H9 (cell line): Measurements from ENCODE around the gene ZNF746. TPM values are rescaled to one million over a fixed set of nuclear protein-coding genes. Genes with fewer than 3 reads are reported as not detected.

Experiments
- DNase-seq: peaks from one replicate; pipeline ENCODE4 v3.0.0-alpha.2; 2017
- H2AFZ ChIP-seq: one replicate; pipeline ENCODE4 v1.6.1; 2013; ENCODE audit warnings: mild to moderate bottlenecking, low read length, control low read depth, moderate library complexity
- H2AK5ac ChIP-seq: 2 replicates; pipeline ENCODE4 v1.6.1; 2013; ENCODE audit warnings: low read length, control low read depth, mixed read lengths; ENCODE audit not compliant: insufficient read length
- H2BK120ac ChIP-seq: one replicate; pipeline ENCODE4 v1.6.1; 2013; ENCODE audit warnings: low read depth, mild to moderate bottlenecking, low read length, control low read depth, inconsistent platforms; ENCODE audit not compliant: poor library complexity, severe bottlenecking
- H2BK12ac ChIP-seq: 2 replicates; pipeline ENCODE4 v1.6.1; 2013; ENCODE audit warnings: low read length, control low read depth, mixed read lengths, low read depth; ENCODE audit not compliant: insufficient read length
- H2BK15ac ChIP-seq: 2 replicates; pipeline ENCODE4 v1.6.1; 2013; ENCODE audit warnings: low read depth, low read length, control low read depth
- H2BK20ac ChIP-seq: one replicate; pipeline ENCODE4 v1.6.1; 2013; ENCODE audit warnings: low read depth, mild to moderate bottlenecking, low read length, control low read depth, inconsistent platforms; ENCODE audit not compliant: poor library complexity, severe bottlenecking
- H2BK5ac ChIP-seq: 2 replicates; pipeline ENCODE4 v1.6.1; 2013; ENCODE audit warnings: low read length, control low read depth, mixed read lengths; ENCODE audit not compliant: insufficient read length
- H3K14ac ChIP-seq: 2 replicates; pipeline ENCODE4 v1.6.1; 2013; ENCODE audit warnings: low read length, control low read depth; ENCODE audit not compliant: insufficient read depth
- H3K18ac ChIP-seq: 2 replicates; pipeline ENCODE4 v1.6.1; 2013; ENCODE audit warnings: low read depth, mild to moderate bottlenecking, mixed read lengths, low read length, control low read depth; ENCODE audit not compliant: insufficient read length
- H3K23ac ChIP-seq: 2 replicates; pipeline ENCODE4 v1.6.1; 2013; ENCODE audit warnings: low read length, control low read depth, mixed read lengths, low read depth; ENCODE audit not compliant: insufficient read length
- H3K23me2 ChIP-seq: 2 replicates; pipeline ENCODE4 v1.6.1; 2013; ENCODE audit warnings: low read depth, mild to moderate bottlenecking, mixed read lengths, low read length, control low read depth; ENCODE audit not compliant: insufficient read length, poor library complexity, severe bottlenecking
- H3K27ac ChIP-seq: 2 replicates; pipeline ENCODE4 v1.5.1; 2013; ENCODE audit warnings: low read length, control low read depth, mixed read lengths, low read depth; ENCODE audit not compliant: insufficient read length
- H3K27me3 ChIP-seq: 2 replicates; pipeline ENCODE4 v1.6.1; 2013; ENCODE audit warnings: low read length, control low read depth, inconsistent platforms; ENCODE audit not compliant: insufficient read depth
- H3K4ac ChIP-seq: 2 replicates; pipeline ENCODE4 v1.6.1; 2013; ENCODE audit warnings: low read depth, mild to moderate bottlenecking, control low read depth, inconsistent platforms, low read length, moderate library complexity
- H3K4me1 ChIP-seq: 2 replicates; pipeline ENCODE4 v1.6.1; 2013; ENCODE audit warnings: low read length, control low read depth, inconsistent platforms; ENCODE audit not compliant: insufficient read depth
- H3K4me2 ChIP-seq: 2 replicates; pipeline ENCODE4 v1.6.1; 2013; ENCODE audit warnings: low read length, control low read depth, mixed read lengths; ENCODE audit not compliant: insufficient read length, insufficient read depth
- H3K56ac ChIP-seq: 2 replicates; pipeline ENCODE4 v1.6.1; 2013; ENCODE audit warnings: low read depth, mild to moderate bottlenecking, mixed read lengths, low read length, control low read depth; ENCODE audit not compliant: insufficient read length
- H3K79me1 ChIP-seq: 2 replicates; pipeline ENCODE4 v1.6.1; 2013; ENCODE audit warnings: low read depth, mild to moderate bottlenecking, moderate library complexity, low read length, control low read depth, inconsistent platforms; ENCODE audit not compliant: insufficient read depth, poor library complexity, severe bottlenecking
- H3K79me2 ChIP-seq: 2 replicates; pipeline ENCODE4 v1.6.1; 2013; ENCODE audit warnings: low read length, control low read depth, inconsistent platforms; ENCODE audit not compliant: insufficient read depth
- H3K9ac ChIP-seq: 2 replicates; pipeline ENCODE4 v1.6.1; 2013; ENCODE audit warnings: low read length, control low read depth, mixed read lengths; ENCODE audit not compliant: insufficient read length; ENCODE audit errors: extremely low read depth
- H3K9me3 ChIP-seq: one replicate; pipeline ENCODE4 v1.6.1; 2013; ENCODE audit warnings: low read depth, low read length, inconsistent platforms; ENCODE audit not compliant: control insufficient read depth
- H3T11ph ChIP-seq: one replicate; pipeline ENCODE4 v1.6.1; 2013; ENCODE audit warnings: mild to moderate bottlenecking, low read length, control low read depth, inconsistent platforms
- H4K20me1 ChIP-seq: one replicate; pipeline ENCODE4 v1.6.1; 2013; ENCODE audit not compliant: control insufficient read depth, insufficient read length, insufficient read depth
- H4K5ac ChIP-seq: 2 replicates; pipeline ENCODE4 v1.6.1; 2013; ENCODE audit warnings: low read depth, mild to moderate bottlenecking, mixed read lengths, low read length, control low read depth; ENCODE audit not compliant: insufficient read length
- H4K8ac ChIP-seq: replicated peaks from 2 replicates; pipeline ENCODE4 v1.6.1; 2013; ENCODE audit warnings: low read length, control low read depth, mixed read lengths, low read depth; ENCODE audit not compliant: insufficient read length
- H4K91ac ChIP-seq: 2 replicates; pipeline ENCODE4 v1.6.1; 2013; ENCODE audit warnings: low read depth, mild to moderate bottlenecking, moderate library complexity, mixed read lengths, low read length, control low read depth; ENCODE audit not compliant: insufficient read length
- H3K27ac Mint-ChIP-seq, 3 experiments: 2 replicates in 2 of 3; 3 replicates in 1 of 3; pipeline ENCODE4 v1.8.0; 2020 to 2021; ENCODE audit warnings: mixed read lengths in 3 of 3, mild to moderate bottlenecking in 1 of 3, moderate library complexity in 1 of 3
- H3K27me3 Mint-ChIP-seq: 2 replicates; pipeline ENCODE4 v1.8.0; 2021; ENCODE audit warnings: low read depth, mild to moderate bottlenecking, moderate library complexity, mixed read lengths
- H3K36me3 Mint-ChIP-seq, 3 experiments: 2 replicates in 2 of 3; 3 replicates in 1 of 3; pipeline ENCODE4 v1.8.0; 2020 to 2021; ENCODE audit warnings: low read depth in 3 of 3, mixed read lengths in 3 of 3; ENCODE audit not compliant: insufficient read depth in 1 of 3
- H3K4me1 Mint-ChIP-seq, 2 experiments: 2 replicates each; pipeline ENCODE4 v1.8.0; 2020; ENCODE audit warnings: mixed read lengths in 2 of 2
- H3K4me3 Mint-ChIP-seq, 2 experiments: 2 replicates in 1 of 2; 3 replicates in 1 of 2; pipeline ENCODE4 v1.8.0; 2020 to 2021; ENCODE audit warnings: mild to moderate bottlenecking in 2 of 2, mixed read lengths in 2 of 2, moderate library complexity in 1 of 2
- H3K9me3 Mint-ChIP-seq, 2 experiments: 2 replicates in 1 of 2; 3 replicates in 1 of 2; pipeline ENCODE4 v1.8.0; 2020; ENCODE audit warnings: mild to moderate bottlenecking in 2 of 2, mixed read lengths in 2 of 2, moderate library complexity in 1 of 2
- WGBS: extraction: QIAGEN DNeasy Blood & Tissue Kit; methylation state at CpG from one replicate; pipeline ENCODE4 v1.1.7; 2013; ENCODE audit warnings: missing lambda C conversion rate, low lambda C conversion rate, mixed read lengths; ENCODE audit not compliant: insufficient read length; ENCODE audit errors: extremely low coverage; 5-methylcytosine and 5-hydroxymethylcytosine counted together
- total RNA-seq: library from RNA; stranded (reverse); gene quantifications from 2 replicates; pipeline ENCODE4 v1.2.1, GENCODE V29; 2021
- TF ChIP-seq, protein P1 (sequence below): fragments of 200-600 bp; sonication (generic); conservative IDR thresholded peaks from 3 replicates; pipeline ENCODE4 v1.8.0; 2021; ENCODE audit warnings: antibody characterized with exemption, mild to moderate bottlenecking

The ZNF746 gene
- total RNA-seq, 1 experiment from 2014 or later, result 26.7 TPM

DNA sequence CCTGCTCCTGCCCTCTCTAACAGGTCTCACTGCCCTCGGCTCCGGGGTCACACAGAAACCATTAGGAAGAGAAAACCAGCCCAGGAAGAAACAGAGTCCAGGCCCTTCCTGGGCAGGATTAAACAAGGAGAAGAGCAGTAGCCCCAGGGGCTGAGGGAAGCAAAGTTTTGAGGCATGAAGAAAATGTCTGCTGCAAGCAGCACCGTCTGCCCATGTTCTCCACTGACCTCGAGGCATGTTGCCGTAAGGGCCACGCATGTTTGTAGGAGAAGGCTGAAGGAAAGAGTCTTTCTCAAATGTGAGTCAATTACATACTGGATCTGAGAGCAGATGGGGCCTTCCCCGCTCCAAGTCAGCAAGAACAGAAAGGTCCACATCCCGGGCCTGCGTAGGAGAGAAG is 4.2 kb downstream of the ZNF746 start:
- H3K9ac ChIP-seq, result no peak overlapping the region
- H3K79me1 ChIP-seq, result peaks cover 2% of the 10 kb centered on the region
- H2BK5ac ChIP-seq, result no peak overlapping the region
- H4K5ac ChIP-seq, result no peak overlapping the region
- H3K9me3 ChIP-seq, result no peaks in the 10 kb centered on the region
- peaks cover 2% of the 10 kb centered on the region; the same call in 1 of the 2 replicates for H3K27me3 Mint-ChIP-seq
- TF ChIP-seq, protein P1, sequence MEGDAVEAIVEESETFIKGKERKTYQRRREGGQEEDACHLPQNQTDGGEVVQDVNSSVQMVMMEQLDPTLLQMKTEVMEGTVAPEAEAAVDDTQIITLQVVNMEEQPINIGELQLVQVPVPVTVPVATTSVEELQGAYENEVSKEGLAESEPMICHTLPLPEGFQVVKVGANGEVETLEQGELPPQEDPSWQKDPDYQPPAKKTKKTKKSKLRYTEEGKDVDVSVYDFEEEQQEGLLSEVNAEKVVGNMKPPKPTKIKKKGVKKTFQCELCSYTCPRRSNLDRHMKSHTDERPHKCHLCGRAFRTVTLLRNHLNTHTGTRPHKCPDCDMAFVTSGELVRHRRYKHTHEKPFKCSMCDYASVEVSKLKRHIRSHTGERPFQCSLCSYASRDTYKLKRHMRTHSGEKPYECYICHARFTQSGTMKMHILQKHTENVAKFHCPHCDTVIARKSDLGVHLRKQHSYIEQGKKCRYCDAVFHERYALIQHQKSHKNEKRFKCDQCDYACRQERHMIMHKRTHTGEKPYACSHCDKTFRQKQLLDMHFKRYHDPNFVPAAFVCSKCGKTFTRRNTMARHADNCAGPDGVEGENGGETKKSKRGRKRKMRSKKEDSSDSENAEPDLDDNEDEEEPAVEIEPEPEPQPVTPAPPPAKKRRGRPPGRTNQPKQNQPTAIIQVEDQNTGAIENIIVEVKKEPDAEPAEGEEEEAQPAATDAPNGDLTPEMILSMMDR, result no peak
- H2BK20ac ChIP-seq, result no peak overlapping the region
- H3K4me1 ChIP-seq, result no peaks in the 10 kb centered on the region; the same call in 1 of the 2 replicates
- no peak overlapping the region for H3K56ac ChIP-seq
- no peak overlapping the region for H4K91ac ChIP-seq
- no peak overlapping the region for H4K8ac ChIP-seq
- no peaks in the 10 kb centered on the region for H3K27me3 ChIP-seq
- no peak overlapping the region for H3K4ac ChIP-seq
- peaks cover 3% of the 10 kb centered on the region for H4K20me1 ChIP-seq
- H3K36me3 Mint-ChIP-seq, result peaks cover 38 to 56% (median 54%) of the 10 kb centered on the region in 3 experiments
- H3K23ac ChIP-seq, result no peak overlapping the region
- no peak overlapping the region for H2BK120ac ChIP-seq
- H3K18ac ChIP-seq, result no peak overlapping the region
- no peak overlapping the region for H2BK15ac ChIP-seq
- H3K27ac Mint-ChIP-seq, result no peak overlapping the region
- no peak overlapping the region for H2AFZ ChIP-seq
- DNase-seq, result no peak
- no peak overlapping the region; a peak in 1 of 5 replicates for H3K4me3 Mint-ChIP-seq
- peaks cover 10 to 14% of the 10 kb centered on the region in 2 experiments for H3K4me1 Mint-ChIP-seq
- H3K9me3 Mint-ChIP-seq, result no peaks in the 10 kb centered on the region; a peak in 1 of 5 replicates
- no CpG with 5 or more reads among the region's 9 CpGs for WGBS
- H3T11ph ChIP-seq, result no peak overlapping the region
- H3K4me2 ChIP-seq, result no peak overlapping the region
- H2BK12ac ChIP-seq, result no peak overlapping the region
- peaks cover 4% of the 10 kb centered on the region; the same call in 1 of the 2 replicates for H3K79me2 ChIP-seq
- no peak overlapping the region for H2AK5ac ChIP-seq
- peaks cover 7% of the 10 kb centered on the region for H3K23me2 ChIP-seq
- H3K27ac ChIP-seq, result no peak overlapping the region
- H3K14ac ChIP-seq, result no peak overlapping the region
